NCI-H1048 (cell line): Measurements from ENCODE around the gene KCNH4.

ENCODE experiments used
- DNase-seq: peaks from one replicate; lab custom pipeline; 2025; lab: John Stamatoyannopoulos, UW

Gene KCNH4

GRCh38 chr17:42117397-42118125, 63.4 kb downstream of the KCNH4 start:
- no peak for DNase-seq

DNA sequence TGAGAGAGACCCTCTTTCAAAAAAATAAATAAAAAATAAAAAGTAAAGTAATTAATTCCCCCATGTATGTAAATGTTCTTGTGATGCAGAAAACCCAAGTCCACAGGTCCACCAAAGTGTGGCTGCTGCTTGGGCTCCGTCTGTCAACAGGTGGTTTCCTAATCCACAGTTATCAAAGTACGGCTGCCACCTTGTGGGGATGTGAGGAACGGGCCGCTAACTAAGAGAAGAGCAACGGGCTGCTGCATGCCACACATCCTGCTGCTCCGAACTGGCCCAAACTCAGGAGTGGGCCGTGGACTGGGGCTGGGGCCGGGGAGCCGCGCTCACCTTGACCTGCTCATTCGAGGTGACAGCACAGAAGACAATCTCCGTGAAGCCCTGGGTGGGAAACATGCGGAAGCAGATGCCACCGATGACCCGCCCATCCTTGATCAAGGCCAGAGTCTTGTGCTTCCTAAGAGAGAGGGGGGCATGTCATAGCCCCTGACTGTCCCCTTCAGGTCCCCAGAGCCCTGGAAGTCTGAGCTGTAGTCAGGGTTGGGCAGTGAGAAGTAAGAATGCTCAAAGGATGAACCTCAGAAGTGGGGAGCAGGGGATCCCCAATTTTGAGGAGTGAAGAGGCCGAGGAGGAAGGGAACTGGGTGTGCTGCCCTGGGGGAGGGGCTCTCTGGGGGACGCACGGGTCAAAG, 64.1 kb downstream of the KCNH4 start:
- no peak for DNase-seq

- no peak for DNase-seq
These were observed 66.8 kb downstream of the KCNH4 start for GRCh38 chr17:42114118-42114517.

- no peak for DNase-seq
These were observed 67.5 kb downstream of the KCNH4 start for GRCh38 chr17:42113293-42114069.

DNA sequence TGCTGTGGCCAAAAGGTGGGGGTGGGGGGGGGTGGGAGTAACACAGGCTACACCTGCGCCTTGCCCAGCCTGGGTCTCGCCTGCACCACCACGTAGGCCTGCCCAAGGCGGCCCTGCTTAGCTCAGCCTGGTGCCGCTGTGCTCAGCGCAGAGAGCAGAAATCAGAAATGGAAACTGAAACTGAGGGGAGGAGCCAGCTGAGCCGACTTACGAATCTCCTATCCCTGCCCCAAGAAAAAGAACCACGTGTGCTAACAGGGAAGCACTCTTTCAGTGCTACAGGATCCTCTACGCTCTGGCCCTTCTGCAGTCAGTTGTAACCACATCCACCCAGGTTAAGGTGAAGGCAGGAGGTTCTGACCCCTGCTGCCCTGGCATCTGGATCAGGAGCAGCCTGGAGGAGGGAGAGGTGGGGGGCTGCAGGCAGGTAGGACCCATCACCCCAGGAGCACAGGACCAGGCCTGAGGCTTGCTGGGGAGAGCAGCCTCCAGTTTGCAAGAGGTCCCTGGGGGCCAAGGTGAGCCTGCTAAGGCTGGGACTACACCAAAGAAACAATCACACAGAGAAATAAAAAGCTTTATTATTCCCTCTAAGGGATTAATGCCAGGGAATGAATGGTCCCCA, 68.3 kb downstream of the KCNH4 start, which contains the start of gene DHX58:
TSS of gene DHX58 (minus strand) at position 163 of the 625 bp plus-strand sequence. CDS start 822 bp downstream, outside the sequence.
- DNase-seq = peak; percentile 33

- DNase-seq = no peak
These were observed 68.9 kb downstream of the KCNH4 start for GRCh38 chr17:42111871-42112551.

DNA sequence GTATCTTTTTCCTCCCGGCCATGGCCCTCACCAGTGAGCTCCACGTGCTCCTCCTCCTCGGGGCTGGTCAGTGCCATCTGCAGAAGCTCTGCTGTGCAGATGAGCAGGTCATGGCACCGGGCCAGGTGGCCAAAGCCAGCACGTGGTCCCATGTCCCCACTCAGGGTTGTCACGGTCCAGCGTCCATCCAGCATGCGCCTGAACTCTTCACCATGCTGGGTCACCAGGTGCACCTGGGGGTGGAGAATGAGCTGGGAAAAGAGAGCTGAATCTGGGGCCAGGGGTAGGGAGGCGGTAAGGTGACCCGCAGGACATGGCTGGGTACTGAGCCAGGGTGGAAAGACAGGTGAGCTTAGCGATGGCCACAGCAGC, 69.7 kb downstream of the KCNH4 start:
- no peak for DNase-seq

- DNase-seq = no peak
These were observed 70.4 kb downstream of the KCNH4 start for GRCh38 chr17:42110301-42111264.

- DNase-seq = no peak
These were observed 71.9 kb downstream of the KCNH4 start for GRCh38 chr17:42109086-42109485.

- DNase-seq = peak; percentile 89
These were observed 73.1 kb downstream of the KCNH4 start for GRCh38 chr17:42107597-42108576.

DNA sequence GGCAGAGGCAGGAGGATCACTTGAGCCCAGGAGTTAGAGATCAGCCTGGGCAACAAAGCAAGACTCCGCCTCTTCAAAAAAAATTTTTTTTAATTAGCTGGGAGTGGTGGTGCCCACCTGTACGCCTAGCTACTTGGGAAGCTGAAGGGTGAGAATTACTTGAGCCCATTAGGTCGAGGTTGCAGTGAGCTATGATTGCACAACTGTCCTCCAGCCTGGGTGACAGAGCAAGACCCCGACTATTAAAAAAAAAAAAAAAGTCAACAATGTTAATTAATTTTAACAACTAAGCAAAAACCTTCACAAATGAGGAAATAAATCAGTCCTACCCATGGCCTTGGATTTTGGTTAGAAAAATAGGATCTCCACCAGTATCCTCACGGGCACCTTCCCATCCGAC, 73.8 kb downstream of the KCNH4 start:
- DNase-seq = no peak
